ENCODE data around the gene ZNF550. TPM values are rescaled to one million over a fixed set of nuclear protein-coding genes. Genes with fewer than 3 reads are reported as not detected.
A peak's percentile ranks its signal among the peaks of the same experiment; 100 is the strongest.

The ZNF550 gene
- total and polyA plus RNA-seq, 2 of the 13 experiments (the other 11 are each of a cell fraction or from before 2014, with no cell fraction given), result 8.6 to 9.1 TPM

- TF ChIP-seq FUBP1 (CRISPR knock-in tag; IDR thresholded peaks at IDR 0.05; ENCODE audit: borderline replicate concordance), result no peak
- TF ChIP-seq TCF7L2 (IDR thresholded peaks at IDR 0.05; ENCODE audit: low read depth, low read length), result no peak
- TF ChIP-seq HNRNPK (IDR thresholded peaks at IDR 0.05; ENCODE audit: low read depth, low read length, poor library complexity, severe bottlenecking), result no peak
- TF ChIP-seq ZBTB42 (CRISPR knock-in tag; IDR thresholded peaks at IDR 0.05), result peak; percentile 82; the same call in 1 of the 2 replicates
- no peak for TF ChIP-seq NKX3-1 (CRISPR knock-in tag; IDR thresholded peaks at IDR 0.05)
- TF ChIP-seq SKI (IDR thresholded peaks at IDR 0.05; ENCODE audit: partially characterized antibody), result no peak
- no peak for TF ChIP-seq MAFK (conservative IDR thresholded peaks at IDR 0.05 in 1 of 2, IDR thresholded peaks at IDR 0.05 in 1 of 2; ENCODE audit: low read length in 2 of 2)
- peak; percentile 83 for TF ChIP-seq ZNF709 (CRISPR knock-in tag; IDR thresholded peaks at IDR 0.05)
- peak; percentile 68; the same call in 1 of the 2 replicates for TF ChIP-seq ATF7-NPFF (CRISPR knock-in tag; IDR thresholded peaks at IDR 0.05; ENCODE audit: low read depth)
- TF ChIP-seq ETV5 (CRISPR knock-in tag; IDR thresholded peaks at IDR 0.05; ENCODE audit: borderline replicate concordance), result peak; percentile 92
- TF ChIP-seq NFYB (CRISPR knock-in tag; IDR thresholded peaks at IDR 0.05), result peak; percentile 87
- TF ChIP-seq RORA (CRISPR knock-in tag; IDR thresholded peaks at IDR 0.05), result no peak
- no peak for TF ChIP-seq DPF2 (CRISPR knock-in tag; IDR thresholded peaks at IDR 0.05; ENCODE audit: borderline replicate concordance, low read depth)
- peak; percentile 95 for TF ChIP-seq GMEB2 (CRISPR knock-in tag; IDR thresholded peaks at IDR 0.05; ENCODE audit: low read depth)
- peak; percentile 89 for TF ChIP-seq SIX1 (CRISPR knock-in tag; IDR thresholded peaks at IDR 0.05; ENCODE audit: borderline replicate concordance)
- TF ChIP-seq YY1 (IDR thresholded peaks at IDR 0.05; ENCODE audit: insufficient read depth, insufficient replicate concordance, low read depth, low read length), result peak; percentile 61
- TF ChIP-seq ZNF83 (CRISPR knock-in tag; IDR thresholded peaks at IDR 0.05; ENCODE audit: borderline replicate concordance), result peak; percentile 53; the same call in 1 of the 2 replicates
- TF ChIP-seq CENPT (CRISPR knock-in tag; IDR thresholded peaks at IDR 0.05; ENCODE audit: low read depth), result no peak
- TF ChIP-seq ZNF143 (CRISPR knock-in tag; IDR thresholded peaks at IDR 0.05), result peak; percentile 97
- TF ChIP-seq RBM39 (IDR thresholded peaks at IDR 0.05; ENCODE audit: low read depth, low read length, poor library complexity, severe bottlenecking), result no peak
- TF ChIP-seq NFKB2 (CRISPR knock-in tag; IDR thresholded peaks at IDR 0.05; ENCODE audit: borderline replicate concordance), result peak; percentile 61; the same call in 1 of the 2 replicates
- TF ChIP-seq POLR2G (IDR thresholded peaks at IDR 0.05; ENCODE audit: low read depth, low read length), result peak; percentile 79
- TF ChIP-seq, protein P1, sequence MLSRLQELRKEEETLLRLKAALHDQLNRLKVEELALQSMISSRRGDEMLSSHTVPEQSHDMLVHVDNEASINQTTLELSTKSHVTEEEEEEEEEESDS (CRISPR knock-in tag; IDR thresholded peaks at IDR 0.05; ENCODE audit: borderline replicate concordance), result no peak
- TF ChIP-seq ZSCAN22 (CRISPR knock-in tag; IDR thresholded peaks at IDR 0.05), result peak; percentile 28; the same call in 1 of the 2 replicates
- TF ChIP-seq ZBTB7B (CRISPR knock-in tag; IDR thresholded peaks at IDR 0.05), result peak; percentile 89
- 0 out of 2 replicates have a peak, but pooled peaks have one; percentile 38 for TF ChIP-seq ZNF672 (CRISPR knock-in tag; IDR thresholded peaks at IDR 0.05)
- TF ChIP-seq ARNT2 (CRISPR knock-in tag; IDR thresholded peaks at IDR 0.05; ENCODE audit: low read depth), result peak; percentile 68; the same call in 1 of the 2 replicates
- TF ChIP-seq SMARCC2 (IDR thresholded peaks at IDR 0.05), result no peak
Observed at GRCh38 chr19:57527136-57527881, 32.4 kb downstream of the ZNF550 start, which contains the start of gene ZNF549 (continued).

All from HepG2 (cell line).